HG02840 (cell line): ENCODE measurements around the gene PRRT4.

ENCODE experiments used
- ATAC-seq: cut with Tn5 transposase; IDR thresholded peaks from one replicate; pipeline ENCODE4 v1.9.1; 2021; ENCODE audit warnings: mild to moderate bottlenecking, moderate library complexity, moderate number of reproducible peaks; ENCODE audit not compliant: unreplicated experiment, low FRiP score

Gene PRRT4

GRCh38 chr7:128351296-128352152 is 10.0 kb downstream of the PRRT4 start:
- ATAC-seq: no peak

GRCh38 chr7:128350708-128351295 is 10.7 kb downstream of the PRRT4 start:
- ATAC-seq: no peak

- no peak for ATAC-seq
These were observed 12.0 kb downstream of the PRRT4 start for GRCh38 chr7:128349466-128349825.

GRCh38 chr7:128347647-128348097 is 13.8 kb downstream of the PRRT4 start:
- ATAC-seq: no peak

- ATAC-seq: no peak
These were observed 17.1 kb downstream of the PRRT4 start for GRCh38 chr7:128344431-128344774.

GRCh38 chr7:128343554-128344430 is 17.7 kb downstream of the PRRT4 start, which contains the start of gene RBM28:
RBM28 (minus strand) TSS chr7:128343908; CDS start chr7:128343793, 115 bp downstream.
- ATAC-seq: peak; percentile 98

- ATAC-seq: no peak
These were observed 19.8 kb downstream of the PRRT4 start for GRCh38 chr7:128341733-128342132.

- no peak for ATAC-seq
These were observed 25.8 kb downstream of the PRRT4 start for GRCh38 chr7:128335730-128336129.

GRCh38 chr7:128324368-128324680 is 37.2 kb downstream of the PRRT4 start:
- no peak for ATAC-seq

- ATAC-seq: no peak
These were observed 37.8 kb downstream of the PRRT4 start for GRCh38 chr7:128323459-128324367.

- ATAC-seq: no peak
These were observed 38.5 kb downstream of the PRRT4 start for GRCh38 chr7:128323040-128323439.

GRCh38 chr7:128322040-128322643 is 39.3 kb downstream of the PRRT4 start:
- ATAC-seq: no peak

GRCh38 chr7:128321044-128321422 is 40.5 kb downstream of the PRRT4 start:
- ATAC-seq: no peak

GRCh38 chr7:128318691-128319090 is 42.8 kb downstream of the PRRT4 start:
- no peak for ATAC-seq

- ATAC-seq: no peak
These were observed 50.5 kb downstream of the PRRT4 start for GRCh38 chr7:128311013-128311412.

- ATAC-seq: no peak
These were observed 51.0 kb downstream of the PRRT4 start for GRCh38 chr7:128310499-128310898.

GRCh38 chr7:128309976-128310375 is 51.5 kb downstream of the PRRT4 start:
- no peak for ATAC-seq

GRCh38 chr7:128309124-128309523 is 52.4 kb downstream of the PRRT4 start:
- no peak for ATAC-seq

- ATAC-seq: no peak
These were observed 54.4 kb downstream of the PRRT4 start for GRCh38 chr7:128307061-128307460.

GRCh38 chr7:128304212-128304611 is 57.3 kb downstream of the PRRT4 start:
- ATAC-seq: no peak
